Measurements from ENCODE around the gene MAP3K14. TPM values are rescaled to one million over a fixed set of nuclear protein-coding genes. Genes with fewer than 3 reads are reported as not detected.

MAP3K14 gene
- total and polyA plus RNA-seq, 11 donors = 9.0 to 21.9 (median 11.4) TPM

- peak in 2 of 4 donors; percentile 6 to 9 for ATAC-seq
- DNase-seq = peak in 3 of 5 donors; percentile 61 to 73 (median 71)
- Histone ChIP-seq H3K36me3 (peaks cover 0 to 26% (median 0%) of the 10 kb centered on the region in 9 donors), H3K9me3 (no peaks in the 10 kb centered on the region), H3K27me3 (no peaks in the 10 kb centered on the region), H3K4me3 (peak overlapping the region in 1 of 12 donors; percentile 78), H3K4me1 (peaks cover 0 to 76% (median 51%) of the 10 kb centered on the region in 12 donors), H3K27ac (peak overlapping the region; percentile 13 to 98 (median 77))
- intact Hi-C loops (cut with DNase I) = loop anchor here in 1 of 10 donors (5.0 kb wide), 1 partner anchor 32 kb away; the partner anchor contains the start of gene SPATA32
- 82 to 89% (median 85%) methylated on average over 12 to 16 of the region's 16 CpGs for WGBS, 4 donors
- TF ChIP-seq CTCF (IDR thresholded peaks at IDR 0.05) (no peak), POLR2A (IDR thresholded peaks at IDR 0.05) (no peak)
Measured at GRCh38 chr17:45229681-45230409, 87.0 kb downstream of the MAP3K14 start.

- H3K27ac ChIP-seq = peak overlapping the region; percentile 26 to 98 (median 78)
- TF ChIP-seq CTCF (IDR thresholded peaks at IDR 0.05) (no peak), POLR2A (IDR thresholded peaks at IDR 0.05) (no peak)
- H3K36me3 ChIP-seq = peaks cover 0 to 21% (median 0%) of the 10 kb centered on the region in 9 donors
- intact Hi-C loops (cut with DNase I) = loop anchor here in 1 of 10 donors (5.0 kb wide), 1 partner anchor 33 kb away; the partner anchor contains the start of gene SPATA32
- H3K4me1 ChIP-seq = peaks cover 0 to 82% (median 56%) of the 10 kb centered on the region in 12 donors
- ATAC-seq (peak; percentile 51 to 81 (median 76)), DNase-seq (peak; percentile 86 to 94 (median 91))
- H3K9me3 ChIP-seq = no peaks in the 10 kb centered on the region
- no peaks in the 10 kb centered on the region for H3K27me3 ChIP-seq
- H3K4me3 ChIP-seq = peak overlapping the region in 4 of 12 donors; percentile 3 to 78 (median 16)
- WGBS, 4 donors = 59 to 68% (median 64%) methylated on average over 17 to 19 of the region's 19 CpGs
Measured at GRCh38 chr17:45228763-45229539, 87.9 kb downstream of the MAP3K14 start.

- no peaks in the 10 kb centered on the region for H3K9me3 ChIP-seq
- no peaks in the 10 kb centered on the region for H3K27me3 ChIP-seq
- H3K4me3 ChIP-seq = peak overlapping the region in 5 of 12 donors; percentile 3 to 78 (median 5)
- peak in 2 of 5 donors; percentile 40 to 47 for DNase-seq
- H3K27ac ChIP-seq = peak overlapping the region; percentile 26 to 98 (median 78)
- ATAC-seq = peak in 2 of 4 donors; percentile 0 to 4
- intact Hi-C loops (cut with DNase I) = loop anchor here in 1 of 10 donors (5.0 kb wide), 1 partner anchor 34 kb away; the partner anchor contains the start of gene SPATA32
- H3K36me3 ChIP-seq = peaks cover 0 to 13% (median 0%) of the 10 kb centered on the region in 9 donors
- peaks cover 0 to 90% (median 58%) of the 10 kb centered on the region in 12 donors for H3K4me1 ChIP-seq
- no peak for TF ChIP-seq CTCF (IDR thresholded peaks at IDR 0.05)
- no peak for TF ChIP-seq POLR2A (IDR thresholded peaks at IDR 0.05)
- 38 to 76% (median 57%) methylated on average over 10 to 17 of the region's 17 CpGs for WGBS, 4 donors
Measured at GRCh38 chr17:45227926-45228762, 88.7 kb downstream of the MAP3K14 start.
